Astrocyte (in vitro differentiated cells and primary cell): ENCODE results near the gene PPP1R12B. TPM values are rescaled to one million over a fixed set of nuclear protein-coding genes. Genes with fewer than 3 reads are reported as not detected.
"Not testable (repeated sequence)": the region's sequence is repeated elsewhere in the genome, so short reads cannot be mapped to it uniquely, and the experiment has no call there.

ENCODE experiments used
- DNase-seq: peaks from one replicate; pipeline ENCODE4 v3.0.0-alpha.2; 2010; ENCODE audit warnings: low read depth
- FAIRE-seq: peaks from 2 replicates; lab custom pipeline; 2011; peaks lifted over from hg19 to GRCh38; lab: Jason Lieb, UNC
- H2AFZ ChIP-seq: 2 replicates; pipeline ENCODE4 v1.6.0; 2012; ENCODE audit warnings: low read depth, low read length, inconsistent platforms
- H3K27ac ChIP-seq: 2 replicates; pipeline ENCODE4 v1.5.1; 2011; ENCODE audit warnings: low read depth, low read length, inconsistent platforms
- H3K27me3 ChIP-seq: 2 replicates; pipeline ENCODE4 v1.6.0; 2011; ENCODE audit warnings: low read length, inconsistent platforms; ENCODE audit not compliant: insufficient read depth
- H3K36me3 ChIP-seq: 2 replicates; pipeline ENCODE4 v1.5.1; 2011; ENCODE audit warnings: low read length, inconsistent platforms; ENCODE audit not compliant: insufficient read depth
- H3K4me1 ChIP-seq: 2 replicates; pipeline ENCODE4 v1.5.1; 2011; ENCODE audit warnings: low read length, inconsistent platforms; ENCODE audit not compliant: insufficient read depth
- H3K4me2 ChIP-seq: 2 replicates; pipeline ENCODE4 v1.6.0; 2012; ENCODE audit warnings: low read length, inconsistent platforms
- H3K4me3 ChIP-seq: 2 replicates; pipeline ENCODE4 v1.5.1; 2011; ENCODE audit warnings: low read depth, mild to moderate bottlenecking, low read length, inconsistent platforms; ENCODE audit not compliant: insufficient read depth
- H3K79me2 ChIP-seq: 2 replicates; pipeline ENCODE4 v1.6.0; 2012; ENCODE audit warnings: mild to moderate bottlenecking, low read length, inconsistent platforms; ENCODE audit not compliant: insufficient read depth
- H3K9ac ChIP-seq: 2 replicates; pipeline ENCODE4 v1.6.0; 2012; ENCODE audit warnings: mild to moderate bottlenecking, low read length, inconsistent platforms
- H3K9me3 ChIP-seq: 2 replicates; pipeline ENCODE4 v1.5.1; 2012; ENCODE audit warnings: low read depth, mild to moderate bottlenecking, low read length, inconsistent platforms; ENCODE audit not compliant: insufficient read depth
- H4K20me1 ChIP-seq: 2 replicates; pipeline ENCODE4 v1.6.0; 2012; ENCODE audit warnings: low read length, inconsistent platforms; ENCODE audit not compliant: insufficient read depth
- H3K27ac Mint-ChIP-seq: one replicate; pipeline ENCODE4 v1.8.0; 2021; ENCODE audit warnings: mild to moderate bottlenecking, mixed read lengths; ENCODE audit not compliant: unreplicated experiment
- H3K27me3 Mint-ChIP-seq: one replicate; pipeline ENCODE4 v1.8.0; 2021; ENCODE audit warnings: low read depth, mixed read lengths; ENCODE audit not compliant: unreplicated experiment
- H3K36me3 Mint-ChIP-seq: one replicate; pipeline ENCODE4 v1.8.0; 2021; ENCODE audit warnings: low read depth, mixed read lengths; ENCODE audit not compliant: unreplicated experiment
- H3K4me1 Mint-ChIP-seq: one replicate; pipeline ENCODE4 v1.8.0; 2021; ENCODE audit warnings: low read depth, mixed read lengths; ENCODE audit not compliant: unreplicated experiment
- H3K4me3 Mint-ChIP-seq: one replicate; pipeline ENCODE4 v1.8.0; 2021; ENCODE audit warnings: mild to moderate bottlenecking, moderate library complexity, mixed read lengths; ENCODE audit not compliant: unreplicated experiment
- H3K9me3 Mint-ChIP-seq: one replicate; pipeline ENCODE4 v1.8.0; 2021; ENCODE audit warnings: mild to moderate bottlenecking, mixed read lengths; ENCODE audit not compliant: unreplicated experiment
- CTCF ChIP-seq: IDR thresholded peaks from 2 replicates; pipeline ENCODE4 v1.5.1; 2011; ENCODE audit warnings: low read depth, mild to moderate bottlenecking, inconsistent platforms, low read length, moderate library complexity; ENCODE audit not compliant: insufficient read depth
- EZH2 ChIP-seq: IDR thresholded peaks from 2 replicates; pipeline ENCODE4 v1.6.1; 2012; ENCODE audit warnings: mild to moderate bottlenecking, low read length, inconsistent platforms; ENCODE audit not compliant: insufficient read depth
- total RNA-seq: library from RNA; stranded (reverse); gene quantifications from 2 replicates; pipeline ENCODE4 v1.2.1, GENCODE V29; 2021

Gene PPP1R12B
- total RNA-seq, 1 donor from 2014 or later: 12.2 TPM

DNA sequence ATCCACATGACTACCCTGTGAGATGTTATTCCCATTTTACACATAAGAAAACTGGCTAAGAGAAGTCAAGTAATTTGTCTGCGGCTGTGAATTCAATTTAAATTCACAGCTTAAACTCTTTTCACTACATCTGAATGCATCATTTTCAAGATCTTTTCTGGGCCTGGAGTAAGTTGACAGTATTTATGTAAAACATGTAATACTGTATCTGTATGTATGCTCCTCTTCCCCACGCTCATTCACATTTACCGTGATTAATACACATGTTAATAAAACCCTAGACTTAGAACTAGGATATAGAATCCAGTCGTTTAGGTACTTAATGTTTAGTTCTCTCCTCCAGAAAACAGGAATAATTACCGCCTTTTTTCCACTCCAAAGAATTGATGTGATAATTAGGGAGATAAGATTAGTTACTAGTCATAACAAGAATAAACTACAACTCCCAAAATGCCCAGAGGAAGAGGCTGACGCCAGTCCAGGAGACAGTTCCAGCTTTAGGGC, 442 bp upstream of the PPP1R12B start:
- H3K79me2 ChIP-seq: peaks cover 39% of the 10 kb centered on the region
- Mint-ChIP-seq H3K27me3 (no peaks in the 10 kb centered on the region), H3K4me1 (peaks cover 4% of the 10 kb centered on the region), H3K4me3 (peak overlapping the region; percentile 93), H3K27ac (peak overlapping the region; percentile 64), H3K9me3 (no peaks in the 10 kb centered on the region), H3K36me3 (no peaks in the 10 kb centered on the region)
- H3K4me3 ChIP-seq: no peak overlapping the region
- no peaks in the 10 kb centered on the region for H3K9me3 ChIP-seq
- FAIRE-seq: no peak
- no peak for DNase-seq
- H3K27ac ChIP-seq: peak overlapping the region; percentile 89
- H3K4me1 ChIP-seq: peaks cover 6% of the 10 kb centered on the region
- no peaks in the 10 kb centered on the region for H3K36me3 ChIP-seq
- peak overlapping the region; percentile 94 for H3K9ac ChIP-seq
- H3K4me2 ChIP-seq: peak overlapping the region; percentile 98
- no peaks in the 10 kb centered on the region for H3K27me3 ChIP-seq
- no peak for TF ChIP-seq CTCF
- no peak overlapping the region for H2AFZ ChIP-seq
- H4K20me1 ChIP-seq: peaks cover 18% of the 10 kb centered on the region

DNA sequence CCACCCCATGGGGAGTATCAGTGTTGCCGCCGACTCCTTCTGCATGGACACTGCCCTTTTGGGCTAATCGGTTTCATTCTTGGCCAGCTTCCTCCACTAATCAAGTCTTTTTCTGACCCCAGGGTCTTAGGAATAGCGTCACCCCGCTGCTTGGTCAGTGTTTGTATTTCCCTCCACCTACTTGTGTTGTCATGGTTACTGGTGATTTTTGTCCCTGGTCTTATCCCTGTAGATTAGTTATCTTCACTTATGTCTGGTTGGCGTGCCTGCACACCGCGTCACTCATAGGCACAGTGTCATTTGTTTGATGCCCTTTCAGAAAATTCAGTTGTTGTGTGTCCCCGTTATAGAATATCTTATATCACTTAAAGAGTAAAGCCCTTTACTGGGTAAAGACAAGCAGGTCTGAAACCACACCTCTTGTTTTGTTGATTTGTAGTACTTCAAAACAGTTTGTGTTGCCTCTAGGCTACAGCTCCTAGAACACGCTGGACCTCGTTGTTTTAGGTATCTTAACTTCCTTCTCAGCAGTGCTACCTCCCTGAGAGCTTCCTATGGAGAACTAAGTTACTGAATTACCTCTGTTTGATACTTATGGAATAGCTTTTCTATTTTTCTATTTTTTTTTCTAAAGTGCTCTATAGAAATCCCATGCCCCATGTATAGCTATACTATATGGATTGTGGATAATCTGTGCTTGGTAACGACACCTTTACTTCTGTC, 868 bp downstream of the PPP1R12B start:
- FAIRE-seq (no peak), DNase-seq (peak; percentile 58)
- peak overlapping the region; percentile 89 for H3K27ac ChIP-seq
- peak overlapping the region; percentile 97 for H3K4me3 ChIP-seq
- Mint-ChIP-seq H3K27ac (peak overlapping the region; percentile 67), H3K27me3 (no peaks in the 10 kb centered on the region), H3K4me1 (peaks cover 5% of the 10 kb centered on the region), H3K4me3 (peak overlapping the region; percentile 93), H3K36me3 (no peaks in the 10 kb centered on the region), H3K9me3 (no peaks in the 10 kb centered on the region)
- H3K79me2 ChIP-seq: peaks cover 49% of the 10 kb centered on the region
- H4K20me1 ChIP-seq: peaks cover 26% of the 10 kb centered on the region
- H3K9me3 ChIP-seq: no peaks in the 10 kb centered on the region
- peaks cover 6% of the 10 kb centered on the region for H3K4me1 ChIP-seq
- H3K36me3 ChIP-seq: no peaks in the 10 kb centered on the region
- peak overlapping the region; percentile 98 for H3K4me2 ChIP-seq
- H3K9ac ChIP-seq: peak overlapping the region; percentile 94
- peak overlapping the region; percentile 92 for H2AFZ ChIP-seq
- H3K27me3 ChIP-seq: no peaks in the 10 kb centered on the region
- TF ChIP-seq CTCF (no peak), EZH2 (no peak)

DNA sequence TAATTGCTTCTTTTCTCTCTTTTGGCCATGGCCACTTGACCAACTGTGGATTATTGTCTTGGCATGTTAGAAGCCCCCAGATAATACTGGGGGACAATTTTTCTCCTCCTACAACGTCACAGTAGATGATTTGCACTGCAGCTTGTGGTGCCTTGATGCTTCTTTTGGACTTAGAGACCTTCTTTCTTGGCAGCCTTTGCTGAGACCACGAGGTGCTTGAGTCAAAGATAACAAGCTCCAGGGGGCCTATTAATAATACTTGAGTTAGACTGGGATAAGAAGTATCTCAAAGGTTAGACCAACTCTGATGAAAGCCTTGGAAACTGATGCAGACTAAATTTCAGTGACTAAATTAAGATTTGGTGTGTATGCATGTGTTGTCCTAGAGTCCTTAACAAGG, 3.2 kb downstream of the PPP1R12B start:
- H3K27ac Mint-ChIP-seq: no peak overlapping the region
- no peaks in the 10 kb centered on the region for H3K27me3 Mint-ChIP-seq
- TF ChIP-seq CTCF (no peak), EZH2 (no peak)
- no peak overlapping the region for H3K9ac ChIP-seq
- peaks cover 65% of the 10 kb centered on the region for H3K79me2 ChIP-seq
- no peak overlapping the region for H3K4me2 ChIP-seq
- no peak overlapping the region for H3K27ac ChIP-seq
- peaks cover 5% of the 10 kb centered on the region for H3K4me1 Mint-ChIP-seq
- H3K36me3 Mint-ChIP-seq: no peaks in the 10 kb centered on the region
- no peak overlapping the region for H2AFZ ChIP-seq
- H3K36me3 ChIP-seq: no peaks in the 10 kb centered on the region
- no peaks in the 10 kb centered on the region for H3K27me3 ChIP-seq
- H3K4me1 ChIP-seq: peaks cover 6% of the 10 kb centered on the region
- H3K9me3 ChIP-seq: no peaks in the 10 kb centered on the region
- FAIRE-seq (no peak), DNase-seq (peak; percentile 36)
- no peaks in the 10 kb centered on the region for H3K9me3 Mint-ChIP-seq
- peaks cover 41% of the 10 kb centered on the region for H4K20me1 ChIP-seq
- H3K4me3 ChIP-seq: no peak overlapping the region
- no peak overlapping the region for H3K4me3 Mint-ChIP-seq

- not testable (repeated sequence) for H3K4me1 Mint-ChIP-seq, H3K27ac ChIP-seq, H3K9me3 Mint-ChIP-seq, H3K27ac Mint-ChIP-seq, H3K9me3 ChIP-seq, FAIRE-seq, H2AFZ ChIP-seq, H3K4me3 Mint-ChIP-seq, H3K27me3 ChIP-seq, H3K4me3 ChIP-seq, H3K4me1 ChIP-seq, H3K9ac ChIP-seq, H3K4me2 ChIP-seq, H3K27me3 Mint-ChIP-seq, H3K36me3 Mint-ChIP-seq, DNase-seq, H3K36me3 ChIP-seq
- peaks cover 65% of the 10 kb centered on the region for H3K79me2 ChIP-seq
- H4K20me1 ChIP-seq: peaks cover 41% of the 10 kb centered on the region
These were observed 4.2 kb downstream of the PPP1R12B start for GRCh38 chr1:202352583-202353197.
